SK-N-SH (cell line): ENCODE measurements around the gene MAST1.

Experiments
- CTCF ChIP-seq: fragments of 200-600 bp; sonication (generic); IDR thresholded peaks from 2 replicates; pipeline ENCODE4 v1.6.1; 2017; ENCODE audit warnings: antibody characterized with exemption, mild to moderate bottlenecking, moderate library complexity
- USF2 ChIP-seq: fragments of 150-350 bp; IDR thresholded peaks from 2 replicates; pipeline ENCODE4 v1.6.1; 2017; ENCODE audit warnings: antibody characterized with exemption, low read length, low read depth, borderline replicate concordance

- no peak for TF ChIP-seq CTCF
- no peak for TF ChIP-seq USF2
These were observed 34.9 kb downstream of the MAST1 start for GRCh38 chr19:12872941-12873890.
